ENCODE data around the gene TERT.

TERT gene

GRCh38 chr5:1256776-1257175 is 38.1 kb downstream of the TERT start:
- no peak for DNase-seq (ENCODE audit: low read depth)
- no peak for TF ChIP-seq CTCF (IDR thresholded peaks at IDR 0.05; ENCODE audit: low read depth, low read length, missing control alignments)
- H3K4me3 ChIP-seq (ENCODE audit: low read depth, low read length), result no peak overlapping the region
- in situ Hi-C loops (cut with HindIII; ENCODE audit: low sequenced_read_pairs), result no loop called here

GRCh38 chr5:1255081-1255561 is 39.7 kb downstream of the TERT start:
- in situ Hi-C loops (cut with HindIII; ENCODE audit: low sequenced_read_pairs), result no loop called here
- H3K4me3 ChIP-seq (ENCODE audit: low read depth, low read length), result no peak overlapping the region
- DNase-seq (ENCODE audit: low read depth), result no peak
- no peak for TF ChIP-seq CTCF (IDR thresholded peaks at IDR 0.05; ENCODE audit: low read depth, low read length, missing control alignments)

- TF ChIP-seq CTCF (IDR thresholded peaks at IDR 0.05; ENCODE audit: low read depth, low read length, missing control alignments), result no peak
- in situ Hi-C loops (cut with HindIII; ENCODE audit: low sequenced_read_pairs), result no loop called here
- no peak for DNase-seq (ENCODE audit: low read depth)
Measured at GRCh38 chr5:1254196-1254595, 40.7 kb downstream of the TERT start.

GRCh38 chr5:1253456-1254105 is 41.3 kb downstream of the TERT start:
- no peak overlapping the region for H3K4me3 ChIP-seq (ENCODE audit: low read depth, low read length)
- in situ Hi-C loops (cut with HindIII; ENCODE audit: low sequenced_read_pairs), result no loop called here
- no peak for DNase-seq (ENCODE audit: low read depth)
- no peak for TF ChIP-seq CTCF (IDR thresholded peaks at IDR 0.05; ENCODE audit: low read depth, low read length, missing control alignments)

More at GRCh38 chr5:1254196-1254595, 40.7 kb downstream of the TERT start:
- H3K4me3 ChIP-seq (ENCODE audit: low read depth, low read length), result no peak overlapping the region

- no peak for DNase-seq (ENCODE audit: low read depth)
Measured at GRCh38 chr5:1252681-1253080, 42.2 kb downstream of the TERT start.

More at GRCh38 chr5:1252681-1253080, 42.2 kb downstream of the TERT start:
- in situ Hi-C loops (cut with HindIII; ENCODE audit: low sequenced_read_pairs), result no loop called here
- no peak for TF ChIP-seq CTCF (IDR thresholded peaks at IDR 0.05; ENCODE audit: low read depth, low read length, missing control alignments)
- no peak overlapping the region for H3K4me3 ChIP-seq (ENCODE audit: low read depth, low read length)
